Neural cell (in vitro differentiated cells): ENCODE results near the gene GAS1. TPM values are rescaled to one million over a fixed set of nuclear protein-coding genes. Genes with fewer than 3 reads are reported as not detected.

ENCODE experiments used
- H2AFZ ChIP-seq: fragments of 200-600, 300-800 bp; sonication (generic), shearing (Covaris generic); 2 replicates; pipeline ENCODE4 v1.6.0; 2014; ENCODE audit warnings: low read depth, mild to moderate bottlenecking, antibody characterized with exemption, low read length, moderate library complexity
- H3F3A ChIP-seq: fragments of 200-600 bp; shearing (Covaris generic); 2 replicates; pipeline ENCODE4 v1.6.1; 2016; ENCODE audit warnings: mild to moderate bottlenecking, moderate library complexity, mixed read lengths, antibody characterized with exemption, low read length; ENCODE audit not compliant: insufficient read depth, poor library complexity, severe bottlenecking
- H3K27ac ChIP-seq: fragments of 200-600, 300-800 bp; sonication (generic), shearing (Covaris generic); 2 replicates; pipeline ENCODE4 v1.5.1; 2014; ENCODE audit warnings: mild to moderate bottlenecking, low read length, moderate library complexity
- H3K27me3 ChIP-seq: fragments of 300-800, 200-600 bp; sonication (generic), shearing (Covaris generic); 2 replicates; pipeline ENCODE4 v1.6.0; 2014; ENCODE audit warnings: mild to moderate bottlenecking, low read depth, low read length, moderate library complexity; ENCODE audit not compliant: insufficient read depth
- H3K36me3 ChIP-seq: fragments of 300-800, 200-600 bp; sonication (generic), shearing (Covaris generic); 2 replicates; pipeline ENCODE4 v1.5.1; 2014; ENCODE audit warnings: mild to moderate bottlenecking, antibody characterized with exemption, low read length, moderate library complexity; ENCODE audit not compliant: insufficient read depth
- H3K4me2 ChIP-seq: fragments of 300-800, 200-600 bp; sonication (generic), shearing (Covaris generic); 2 replicates; pipeline ENCODE4 v1.6.0; 2014; ENCODE audit warnings: mild to moderate bottlenecking, low read length
- H3K4me3 ChIP-seq: fragments of 300-800, 200-600 bp; sonication (generic), shearing (Covaris generic); 2 replicates; pipeline ENCODE4 v1.5.1; 2014; ENCODE audit warnings: mild to moderate bottlenecking, low read length, moderate library complexity
- H3K79me2 ChIP-seq: fragments of 200-600 bp; shearing (Covaris generic); replicated peaks from 2 replicates; pipeline ENCODE4 v1.6.0; 2014; ENCODE audit warnings: mild to moderate bottlenecking, low read length, moderate library complexity; ENCODE audit not compliant: insufficient read depth
- H3K9ac ChIP-seq: fragments of 300-800, 200-600 bp; sonication (generic), shearing (Covaris generic); 2 replicates; pipeline ENCODE4 v1.6.1; 2016; ENCODE audit warnings: mild to moderate bottlenecking, low read length, mixed read lengths
- H3K9me2 ChIP-seq: fragments of 200-600 bp; shearing (Covaris generic); 2 replicates; pipeline ENCODE4 v1.6.1; 2016; ENCODE audit warnings: mild to moderate bottlenecking, low read length, mixed read lengths; ENCODE audit not compliant: insufficient read depth
- H3K9me3 ChIP-seq: fragments of 200-600, 300-800 bp; sonication (generic), shearing (Covaris generic); 2 replicates; pipeline ENCODE4 v1.6.1; 2016; ENCODE audit warnings: mild to moderate bottlenecking, mixed run types, low read length, moderate library complexity, mixed read lengths
- H4K20me1 ChIP-seq: fragments of 200-600 bp; shearing (Covaris generic); 2 replicates; pipeline ENCODE4 v1.6.1; 2016; ENCODE audit warnings: mild to moderate bottlenecking, mixed run types; ENCODE audit not compliant: insufficient read depth
- EP300 ChIP-seq: fragments of 450-650 bp; conservative IDR thresholded peaks from 2 replicates; pipeline ENCODE4 v1.6.1; 2014; ENCODE audit warnings: antibody characterized with exemption, mild to moderate bottlenecking, moderate library complexity; ENCODE audit not compliant: poor library complexity, severe bottlenecking
- EZH2 ChIP-seq: fragments of 200-600, 300-800 bp; shearing (Covaris generic), sonication (generic); IDR thresholded peaks from 2 replicates; pipeline ENCODE4 v1.6.1; 2014; ENCODE audit warnings: antibody characterized with exemption, low read length, borderline replicate concordance, mild to moderate bottlenecking; ENCODE audit not compliant: insufficient read depth, poor library complexity, severe bottlenecking
- MXI1 ChIP-seq: fragments of 450-650 bp; conservative IDR thresholded peaks from 2 replicates; pipeline ENCODE4 v1.6.1; 2014; ENCODE audit warnings: antibody characterized with exemption, mild to moderate bottlenecking; ENCODE audit not compliant: poor library complexity, severe bottlenecking
- POLR2AphosphoS5 ChIP-seq: IDR thresholded peaks from 2 replicates; pipeline ENCODE4 v1.6.1; 2012
- RAD21 ChIP-seq: fragments of 450-650 bp; conservative IDR thresholded peaks from 2 replicates; pipeline ENCODE4 v1.6.1; 2014; ENCODE audit warnings: antibody characterized with exemption, mild to moderate bottlenecking, moderate library complexity
- REST ChIP-seq: IDR thresholded peaks from 2 replicates; pipeline ENCODE4 v1.6.1; 2012; ENCODE audit warnings: borderline replicate concordance
- SMC3 ChIP-seq: fragments of 450-650 bp; conservative IDR thresholded peaks from 2 replicates; pipeline ENCODE4 v1.6.1; 2014; ENCODE audit warnings: antibody characterized with exemption, mild to moderate bottlenecking, moderate library complexity; ENCODE audit not compliant: poor library complexity
- TAF1 ChIP-seq: IDR thresholded peaks from 2 replicates; pipeline ENCODE4 v1.6.1; 2012; ENCODE audit warnings: low read depth
- polyA plus RNA-seq: library from polyadenylated mRNA; depleted of rRNA; stranded (reverse); fragments of >200 nt; gene quantifications from 2 replicates; pipeline ENCODE4 v1.2.3, GENCODE V29; 2014
- TF ChIP-seq, protein P1 (sequence below): fragments of 450-650 bp; IDR thresholded peaks from 2 replicates; pipeline ENCODE4 v1.5.1; 2014; ENCODE audit warnings: antibody characterized with exemption, mild to moderate bottlenecking, moderate library complexity; ENCODE audit not compliant: poor library complexity, severe bottlenecking

The GAS1 gene
- polyA plus RNA-seq, 1 donor from 2014 or later = 1.4 TPM

- no peaks in the 10 kb centered on the region for H4K20me1 ChIP-seq
- no peaks in the 10 kb centered on the region for H3K79me2 ChIP-seq
- no peak overlapping the region for H3K4me2 ChIP-seq
- H2AFZ ChIP-seq = no peak overlapping the region
- no peak overlapping the region for H3K27ac ChIP-seq
- H3K9me2 ChIP-seq = no peaks in the 10 kb centered on the region
- no peaks in the 10 kb centered on the region for H3K27me3 ChIP-seq
- no peak overlapping the region for H3K4me3 ChIP-seq
- TF ChIP-seq REST (no peak), TAF1 (no peak), POLR2AphosphoS5 (no peak), MXI1 (no peak), EZH2 (no peak), RAD21 (no peak), SMC3 (no peak), EP300 (no peak)
- TF ChIP-seq, protein P1, sequence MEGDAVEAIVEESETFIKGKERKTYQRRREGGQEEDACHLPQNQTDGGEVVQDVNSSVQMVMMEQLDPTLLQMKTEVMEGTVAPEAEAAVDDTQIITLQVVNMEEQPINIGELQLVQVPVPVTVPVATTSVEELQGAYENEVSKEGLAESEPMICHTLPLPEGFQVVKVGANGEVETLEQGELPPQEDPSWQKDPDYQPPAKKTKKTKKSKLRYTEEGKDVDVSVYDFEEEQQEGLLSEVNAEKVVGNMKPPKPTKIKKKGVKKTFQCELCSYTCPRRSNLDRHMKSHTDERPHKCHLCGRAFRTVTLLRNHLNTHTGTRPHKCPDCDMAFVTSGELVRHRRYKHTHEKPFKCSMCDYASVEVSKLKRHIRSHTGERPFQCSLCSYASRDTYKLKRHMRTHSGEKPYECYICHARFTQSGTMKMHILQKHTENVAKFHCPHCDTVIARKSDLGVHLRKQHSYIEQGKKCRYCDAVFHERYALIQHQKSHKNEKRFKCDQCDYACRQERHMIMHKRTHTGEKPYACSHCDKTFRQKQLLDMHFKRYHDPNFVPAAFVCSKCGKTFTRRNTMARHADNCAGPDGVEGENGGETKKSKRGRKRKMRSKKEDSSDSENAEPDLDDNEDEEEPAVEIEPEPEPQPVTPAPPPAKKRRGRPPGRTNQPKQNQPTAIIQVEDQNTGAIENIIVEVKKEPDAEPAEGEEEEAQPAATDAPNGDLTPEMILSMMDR = no peak
- H3F3A ChIP-seq = no peaks in the 10 kb centered on the region
- H3K9me3 ChIP-seq = no peaks in the 10 kb centered on the region
- no peak overlapping the region for H3K9ac ChIP-seq
- no peaks in the 10 kb centered on the region for H3K36me3 ChIP-seq
Measured at GRCh38 chr9:86975036-86975435, 27.7 kb upstream of the GAS1 start.

DNA sequence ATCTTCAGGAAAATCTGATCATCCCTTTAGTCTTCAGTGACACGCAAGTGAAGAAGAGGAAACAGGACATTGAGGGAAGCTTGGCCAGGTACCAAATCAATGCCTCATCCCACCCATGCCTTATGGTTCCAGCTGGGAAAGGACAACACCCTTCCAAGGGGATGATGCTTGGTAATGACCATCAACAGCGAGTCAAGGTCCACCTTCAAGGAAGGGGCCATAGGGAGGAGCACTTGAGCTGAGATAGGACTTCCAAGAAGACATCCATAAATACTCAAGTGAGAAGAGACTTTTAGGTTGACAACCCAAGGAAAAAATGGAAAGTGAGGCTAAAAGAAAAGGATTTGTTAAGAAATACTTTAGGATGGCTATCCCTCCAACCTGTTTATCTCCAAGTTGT, 27.1 kb upstream of the GAS1 start:
- H2AFZ ChIP-seq = no peak overlapping the region
- no peaks in the 10 kb centered on the region for H3K36me3 ChIP-seq
- H3K79me2 ChIP-seq = no peaks in the 10 kb centered on the region
- no peak overlapping the region for H3K4me2 ChIP-seq
- TF ChIP-seq, protein P1 = no peak
- TF ChIP-seq TAF1 (no peak), REST (no peak), MXI1 (no peak), POLR2AphosphoS5 (no peak), EZH2 (no peak), EP300 (no peak), SMC3 (no peak), RAD21 (no peak)
- H3F3A ChIP-seq = no peaks in the 10 kb centered on the region
- no peaks in the 10 kb centered on the region for H3K9me3 ChIP-seq
- no peak overlapping the region for H3K27ac ChIP-seq
- no peak overlapping the region for H3K9ac ChIP-seq
- H3K27me3 ChIP-seq = no peaks in the 10 kb centered on the region
- no peaks in the 10 kb centered on the region for H4K20me1 ChIP-seq
- H3K9me2 ChIP-seq = no peaks in the 10 kb centered on the region
- H3K4me3 ChIP-seq = no peak overlapping the region
